CD8-positive, alpha-beta memory T cell (primary cell): ENCODE data around the gene CALB2. TPM values are rescaled to one million over a fixed set of nuclear protein-coding genes. Genes with fewer than 3 reads are reported as not detected.

Experiments
- CTCF ChIA-PET: fragments of 350-600 bp; sonication (Branson Sonifier 250); formaldehyde crosslinking; loops from one replicate; lab custom pipeline; 2021; ENCODE audit warnings: antibody characterized with exemption; lab: Charles Lee
- POLR2A ChIA-PET: fragments of 350-600 bp; sonication (Branson Sonifier 250); formaldehyde crosslinking; loops from one replicate; lab custom pipeline; 2021; ENCODE audit warnings: antibody characterized with exemption; lab: Charles Lee
- DNase-seq, 5 donors: peaks; one replicate each; pipeline versions ENCODE4 v3.0.0 to v3.0.0-alpha.2; 2020 to 2022; ENCODE audit warnings: mixed read lengths in 1 of 5
- H3K27ac ChIP-seq: one replicate; pipeline ENCODE4 v1.7.0; 2013; ENCODE audit warnings: low read depth, mild to moderate bottlenecking, low read length, moderate library complexity
- H3K27me3 ChIP-seq: 2 replicates; pipeline ENCODE4 v1.7.0; 2013; ENCODE audit warnings: low read length, mild to moderate bottlenecking; ENCODE audit not compliant: insufficient read depth, poor library complexity, severe bottlenecking
- H3K36me3 ChIP-seq: 2 replicates; pipeline ENCODE4 v1.7.0; 2013; ENCODE audit warnings: mild to moderate bottlenecking, low read length, moderate library complexity; ENCODE audit not compliant: insufficient read depth
- H3K4me1 ChIP-seq: 2 replicates; pipeline ENCODE4 v1.7.0; 2013; ENCODE audit warnings: mild to moderate bottlenecking, low read length, moderate library complexity; ENCODE audit not compliant: insufficient read depth
- H3K4me3 ChIP-seq: 2 replicates; pipeline ENCODE4 v1.7.0; 2013; ENCODE audit warnings: mild to moderate bottlenecking, low read length
- H3K9me3 ChIP-seq: 2 replicates; pipeline ENCODE4 v1.7.0; 2013; ENCODE audit warnings: mild to moderate bottlenecking, low read length
- H3K27ac Mint-ChIP-seq, 8 donors: one replicate each; pipeline ENCODE4 v1.8.0; 2020 to 2021; ENCODE audit warnings: mixed read lengths in 8 of 8, mild to moderate bottlenecking in 6 of 8, inconsistent platforms in 3 of 8, moderate library complexity in 3 of 8
- H3K27me3 Mint-ChIP-seq, 2 donors: one replicate each; pipeline ENCODE4 v1.8.0; 2020 to 2021; ENCODE audit warnings: mixed read lengths in 2 of 2, mild to moderate bottlenecking in 1 of 2, moderate library complexity in 1 of 2
- H3K36me3 Mint-ChIP-seq, 3 donors: one replicate each; pipeline ENCODE4 v1.8.0; 2020 to 2021; ENCODE audit warnings: mixed read lengths in 3 of 3, inconsistent platforms in 1 of 3, mild to moderate bottlenecking in 1 of 3
- H3K4me1 Mint-ChIP-seq, 3 donors: one replicate each; pipeline ENCODE4 v1.8.0; 2020 to 2021; ENCODE audit warnings: mixed read lengths in 3 of 3, inconsistent platforms in 1 of 3, mild to moderate bottlenecking in 1 of 3
- H3K4me3 Mint-ChIP-seq, 7 donors: one replicate each; pipeline ENCODE4 v1.8.0; 2020 to 2021; ENCODE audit warnings: mixed read lengths in 7 of 7, mild to moderate bottlenecking in 6 of 7, moderate library complexity in 4 of 7, inconsistent platforms in 2 of 7
- H3K9me3 Mint-ChIP-seq, 5 donors: one replicate each; pipeline ENCODE4 v1.8.0; 2020 to 2022; ENCODE audit warnings: mixed read lengths in 5 of 5, mild to moderate bottlenecking in 3 of 5, moderate library complexity in 2 of 5, inconsistent platforms in 1 of 5
- polyA plus RNA-seq: library from polyadenylated mRNA; unstranded; fragments of 300-500 nt; fragmentation: Illumina TruSeq; gene quantifications from one replicate; pipeline ENCODE4 v1.2.3, GENCODE V29; 2021
- total RNA-seq, 2 experiments: library from RNA; stranded (reverse); gene quantifications; one replicate each; pipeline ENCODE4 v1.2.3, GENCODE V29; 2021

CALB2 gene
- total and polyA plus RNA-seq, 3 experiments from 2014 or later: not detected

DNA sequence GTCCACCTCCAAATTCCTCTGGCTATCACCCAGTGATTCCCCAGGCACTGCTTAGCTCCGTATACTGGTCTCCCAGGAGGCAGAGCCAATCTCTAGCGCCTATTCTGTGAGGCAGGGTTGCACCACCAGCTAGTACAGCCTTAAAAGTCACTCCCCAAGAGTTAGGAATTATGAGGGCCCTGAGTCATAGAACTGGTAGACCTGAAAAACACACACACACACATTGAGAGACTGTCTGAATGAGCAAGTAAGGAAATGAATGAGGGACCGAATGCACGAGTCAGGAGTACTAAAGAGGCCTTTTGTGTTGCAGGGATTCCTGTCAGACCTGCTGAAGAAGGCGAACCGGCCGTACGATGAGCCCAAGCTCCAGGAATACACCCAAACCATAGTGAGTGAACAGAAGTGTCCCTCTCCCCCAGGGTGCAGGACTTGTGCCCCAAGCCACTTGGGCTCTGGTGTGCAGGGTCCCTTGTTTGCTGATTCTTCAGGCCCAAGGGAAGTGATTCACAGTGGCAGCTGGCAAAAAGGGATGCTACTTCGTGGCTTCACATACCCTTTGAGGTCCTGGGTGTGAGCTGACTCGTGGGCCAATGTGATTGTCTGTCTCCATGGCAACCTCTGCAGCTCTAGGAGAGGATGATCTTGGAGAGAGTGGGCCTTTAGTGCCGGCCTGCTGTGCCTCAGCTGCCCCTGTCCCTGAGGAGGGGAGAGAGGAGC is 24.7 kb downstream of the CALB2 start:
- peaks cover 0 to 3% (median 0%) of the 10 kb centered on the region in 5 donors for H3K9me3 Mint-ChIP-seq
- H3K36me3 Mint-ChIP-seq: no peaks in the 10 kb centered on the region
- Histone ChIP-seq H3K4me1 (no peaks in the 10 kb centered on the region), H3K27ac (no peak overlapping the region), H3K9me3 (no peaks in the 10 kb centered on the region), H3K27me3 (no peaks in the 10 kb centered on the region), H3K36me3 (no peaks in the 10 kb centered on the region), H3K4me3 (no peak overlapping the region)
- peaks cover 0 to 5% (median 3%) of the 10 kb centered on the region in 3 donors for H3K4me1 Mint-ChIP-seq
- POLR2A ChIA-PET: no interaction called here
- peaks cover 15 to 46% of the 10 kb centered on the region in 2 donors for H3K27me3 Mint-ChIP-seq
- no peak overlapping the region for H3K4me3 Mint-ChIP-seq
- CTCF ChIA-PET: no interaction called here
- no peak overlapping the region for H3K27ac Mint-ChIP-seq
- no peak for DNase-seq

DNA sequence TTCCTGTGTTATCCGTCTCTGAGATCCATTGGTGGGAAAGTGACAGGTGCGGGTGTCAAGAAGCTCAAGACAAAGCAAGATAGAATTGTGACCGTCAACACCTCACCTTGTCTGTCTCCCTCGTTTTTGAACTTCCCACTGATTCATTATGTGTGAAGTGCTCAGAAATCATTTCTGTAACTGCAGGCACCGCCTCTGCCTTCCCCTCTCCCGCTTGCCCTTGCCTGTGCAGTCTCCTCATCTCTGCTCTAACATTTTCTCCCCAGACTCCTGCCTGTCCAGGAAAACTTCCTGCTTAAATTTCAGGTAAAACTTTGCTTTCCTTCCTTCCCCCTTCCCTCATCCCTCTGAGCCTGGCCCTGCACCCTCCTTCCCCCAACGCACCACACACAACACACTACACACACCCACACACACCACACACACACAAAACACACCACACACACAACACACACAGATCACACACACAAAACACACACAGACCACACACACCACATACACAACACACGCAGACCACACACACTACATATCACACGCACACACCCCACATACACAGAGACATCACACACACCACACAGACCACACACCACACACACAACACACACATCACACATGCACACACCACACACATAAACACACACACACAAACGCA is 25.7 kb downstream of the CALB2 start:
- POLR2A ChIA-PET: no interaction called here
- H3K27ac ChIP-seq: no peak overlapping the region
- no peaks in the 10 kb centered on the region for H3K36me3 Mint-ChIP-seq

GRCh38 chr16:71387045-71387871 is 28.7 kb downstream of the CALB2 start:
- H3K27me3 ChIP-seq: no peaks in the 10 kb centered on the region
- no peak overlapping the region for H3K27ac Mint-ChIP-seq
- no peaks in the 10 kb centered on the region for H3K9me3 Mint-ChIP-seq
- no peak for DNase-seq
- H3K27ac ChIP-seq: no peak overlapping the region
- H3K9me3 ChIP-seq: no peaks in the 10 kb centered on the region
- H3K36me3 Mint-ChIP-seq: no peaks in the 10 kb centered on the region
- H3K4me3 Mint-ChIP-seq: peak overlapping the region in 1 of 7 donors; percentile 20
- POLR2A ChIA-PET: no interaction called here
- no peak overlapping the region for H3K4me3 ChIP-seq
- no peaks in the 10 kb centered on the region for H3K36me3 ChIP-seq
- peaks cover 13 to 40% of the 10 kb centered on the region in 2 donors for H3K27me3 Mint-ChIP-seq
- H3K4me1 Mint-ChIP-seq: peaks cover 0 to 5% (median 3%) of the 10 kb centered on the region in 3 donors
- CTCF ChIA-PET: no interaction called here
- no peaks in the 10 kb centered on the region for H3K4me1 ChIP-seq

More for the DNA sequence above, 25.7 kb downstream of the CALB2 start:
- CTCF ChIA-PET: no interaction called here
- no peak overlapping the region for H3K4me3 ChIP-seq
- no peak overlapping the region for H3K27ac Mint-ChIP-seq
- peaks cover 0 to 5% (median 3%) of the 10 kb centered on the region in 3 donors for H3K4me1 Mint-ChIP-seq
- H3K4me1 ChIP-seq: no peaks in the 10 kb centered on the region
- peaks cover 15 to 39% of the 10 kb centered on the region in 2 donors for H3K27me3 Mint-ChIP-seq
- no peak for DNase-seq
- H3K9me3 ChIP-seq: no peaks in the 10 kb centered on the region
- H3K4me3 Mint-ChIP-seq: no peak overlapping the region
- no peaks in the 10 kb centered on the region for H3K27me3 ChIP-seq
- H3K36me3 ChIP-seq: no peaks in the 10 kb centered on the region
- H3K9me3 Mint-ChIP-seq: peaks cover 0 to 3% (median 0%) of the 10 kb centered on the region in 5 donors

DNA sequence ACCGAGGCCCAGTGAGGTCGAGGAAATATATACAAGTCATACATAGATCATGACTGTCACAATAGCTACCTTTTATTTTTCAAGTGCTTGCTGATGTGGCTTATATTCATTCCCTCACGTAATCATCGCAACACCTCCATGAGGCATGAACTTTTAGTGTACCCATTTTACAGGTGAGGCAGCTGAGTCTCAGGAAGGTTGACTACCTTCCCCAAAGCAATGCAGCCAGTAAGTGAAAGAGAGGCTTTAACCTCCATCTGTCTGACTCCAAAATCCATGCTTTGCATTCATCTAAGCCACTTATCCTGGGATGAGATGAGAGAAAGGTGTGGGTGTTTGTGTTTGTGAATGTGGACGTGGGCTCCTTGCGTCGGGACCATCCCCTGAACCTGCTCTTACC is 30.8 kb downstream of the CALB2 start:
- Mint-ChIP-seq H3K36me3 (no peaks in the 10 kb centered on the region), H3K27me3 (peaks cover 13 to 52% of the 10 kb centered on the region in 2 donors), H3K27ac (peak overlapping the region in 1 of 8 donors; percentile 43), H3K4me1 (peaks cover 0 to 5% (median 3%) of the 10 kb centered on the region in 3 donors), H3K4me3 (no peak overlapping the region), H3K9me3 (no peaks in the 10 kb centered on the region)
- ChIA-PET POLR2A (no interaction called here), CTCF (no interaction called here)
- no peaks in the 10 kb centered on the region for H3K4me1 ChIP-seq
- no peak overlapping the region for H3K4me3 ChIP-seq
- no peaks in the 10 kb centered on the region for H3K36me3 ChIP-seq
- H3K27me3 ChIP-seq: no peaks in the 10 kb centered on the region
- no peaks in the 10 kb centered on the region for H3K9me3 ChIP-seq
- DNase-seq: no peak
- no peak overlapping the region for H3K27ac ChIP-seq

DNA sequence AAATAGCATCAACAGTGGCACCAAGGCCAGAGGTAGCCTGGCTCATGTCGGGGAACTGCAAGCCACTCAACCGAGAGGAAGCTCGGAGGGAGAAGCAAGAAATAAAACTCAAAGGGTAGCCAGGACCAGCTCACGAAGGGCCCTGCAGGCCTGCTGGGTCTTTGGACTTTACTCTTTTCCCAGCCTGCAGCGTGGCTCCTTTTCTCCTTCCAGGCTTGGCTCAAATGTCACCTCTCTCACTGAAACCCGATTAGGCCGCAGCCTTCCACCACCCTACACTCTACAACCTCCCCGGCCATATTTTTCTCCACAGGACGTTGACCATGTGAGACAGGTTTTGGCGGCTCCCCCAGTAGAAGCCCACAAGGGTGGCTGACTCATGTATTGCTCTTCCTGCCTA is 38.1 kb downstream of the CALB2 start:
- no peak for DNase-seq
- Histone ChIP-seq H3K4me1 (no peaks in the 10 kb centered on the region), H3K36me3 (no peaks in the 10 kb centered on the region), H3K4me3 (no peak overlapping the region), H3K27me3 (no peaks in the 10 kb centered on the region), H3K27ac (no peak overlapping the region), H3K9me3 (no peaks in the 10 kb centered on the region)
- Mint-ChIP-seq H3K4me1 (no peaks in the 10 kb centered on the region), H3K4me3 (no peak overlapping the region), H3K27ac (no peak overlapping the region), H3K36me3 (peaks cover 0 to 1% (median 0%) of the 10 kb centered on the region in 3 donors), H3K27me3 (peaks cover 7 to 38% of the 10 kb centered on the region in 2 donors), H3K9me3 (no peaks in the 10 kb centered on the region)
- ChIA-PET CTCF (no interaction called here), POLR2A (no interaction called here)

DNA sequence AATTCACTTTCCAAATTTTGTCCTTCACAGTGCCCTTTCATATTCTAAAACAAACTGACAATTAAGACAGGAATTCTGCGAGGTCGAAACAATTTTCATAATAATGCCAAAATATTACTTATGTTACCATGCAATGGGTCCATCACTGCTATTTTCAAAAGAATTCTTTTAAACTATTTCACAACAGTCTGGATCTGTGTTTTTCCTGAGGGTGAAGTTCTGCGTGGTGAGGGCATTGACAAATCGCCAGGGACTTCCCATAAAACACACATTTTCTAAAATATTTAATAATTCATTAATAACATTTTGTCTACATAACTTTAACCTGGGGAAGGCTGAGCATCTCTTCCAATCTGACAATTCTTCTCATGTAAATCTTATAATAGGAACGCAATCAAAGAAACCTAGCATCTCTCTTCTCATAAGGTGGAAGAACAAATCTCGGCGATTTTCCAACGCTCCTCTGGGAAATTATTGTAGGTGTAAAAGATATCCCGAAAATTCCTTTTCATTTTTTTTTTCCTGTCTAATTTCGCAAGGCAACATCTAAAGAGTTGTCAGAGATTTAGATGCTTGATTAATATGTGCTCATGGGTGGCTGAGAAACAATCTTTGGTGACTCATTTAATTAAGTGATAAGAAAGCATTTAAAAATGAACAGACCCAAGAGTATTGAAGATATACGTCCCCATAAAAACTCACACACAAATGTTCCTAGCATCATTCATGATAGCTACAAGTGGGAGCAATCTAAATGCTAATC is 41.5 kb downstream of the CALB2 start:
- H3K9me3 Mint-ChIP-seq: no peaks in the 10 kb centered on the region
- H3K4me3 Mint-ChIP-seq: no peak overlapping the region
- ChIA-PET CTCF (interaction anchor here (1.0 kb wide), 1 partner anchor 13 kb away, joined by 3 read pairs; no protein-coding TSS in a partner anchor), POLR2A (no interaction called here)
- peaks cover 0 to 3% (median 0%) of the 10 kb centered on the region in 3 donors for H3K36me3 Mint-ChIP-seq
- H3K4me1 Mint-ChIP-seq: no peaks in the 10 kb centered on the region
- no peaks in the 10 kb centered on the region for H3K9me3 ChIP-seq
- no peaks in the 10 kb centered on the region for H3K27me3 ChIP-seq
- no peak overlapping the region for H3K27ac Mint-ChIP-seq
- no peak for DNase-seq
- H3K27ac ChIP-seq: no peak overlapping the region
- no peak overlapping the region for H3K4me3 ChIP-seq
- no peaks in the 10 kb centered on the region for H3K36me3 ChIP-seq
- no peaks in the 10 kb centered on the region for H3K4me1 ChIP-seq
- H3K27me3 Mint-ChIP-seq: peaks cover 15 to 46% of the 10 kb centered on the region in 2 donors

- CTCF ChIA-PET: no interaction called here
- POLR2A ChIA-PET: no interaction called here
- H3K9me3 Mint-ChIP-seq: no peaks in the 10 kb centered on the region
- H3K36me3 Mint-ChIP-seq: peaks cover 0 to 1% (median 0%) of the 10 kb centered on the region in 3 donors
- H3K27ac Mint-ChIP-seq: no peak overlapping the region
- DNase-seq: no peak
- H3K9me3 ChIP-seq: no peaks in the 10 kb centered on the region
- H3K4me3 ChIP-seq: no peak overlapping the region
- H3K4me1 ChIP-seq: no peaks in the 10 kb centered on the region
- peaks cover 10 to 14% (median 11%) of the 10 kb centered on the region in 3 donors for H3K4me1 Mint-ChIP-seq
- no peak overlapping the region for H3K4me3 Mint-ChIP-seq
- peaks cover 16 to 48% of the 10 kb centered on the region in 2 donors for H3K27me3 Mint-ChIP-seq
- no peak overlapping the region for H3K27ac ChIP-seq
- H3K36me3 ChIP-seq: no peaks in the 10 kb centered on the region
- no peaks in the 10 kb centered on the region for H3K27me3 ChIP-seq
These were observed 43.5 kb downstream of the CALB2 start for GRCh38 chr16:71402007-71402406.
